Measurements from ENCODE around the gene RIPOR1.
"Not testable (repeated sequence)": the region's sequence is repeated elsewhere in the genome, so short reads cannot be mapped to it uniquely, and the experiment has no call there.

Gene RIPOR1

DNA sequence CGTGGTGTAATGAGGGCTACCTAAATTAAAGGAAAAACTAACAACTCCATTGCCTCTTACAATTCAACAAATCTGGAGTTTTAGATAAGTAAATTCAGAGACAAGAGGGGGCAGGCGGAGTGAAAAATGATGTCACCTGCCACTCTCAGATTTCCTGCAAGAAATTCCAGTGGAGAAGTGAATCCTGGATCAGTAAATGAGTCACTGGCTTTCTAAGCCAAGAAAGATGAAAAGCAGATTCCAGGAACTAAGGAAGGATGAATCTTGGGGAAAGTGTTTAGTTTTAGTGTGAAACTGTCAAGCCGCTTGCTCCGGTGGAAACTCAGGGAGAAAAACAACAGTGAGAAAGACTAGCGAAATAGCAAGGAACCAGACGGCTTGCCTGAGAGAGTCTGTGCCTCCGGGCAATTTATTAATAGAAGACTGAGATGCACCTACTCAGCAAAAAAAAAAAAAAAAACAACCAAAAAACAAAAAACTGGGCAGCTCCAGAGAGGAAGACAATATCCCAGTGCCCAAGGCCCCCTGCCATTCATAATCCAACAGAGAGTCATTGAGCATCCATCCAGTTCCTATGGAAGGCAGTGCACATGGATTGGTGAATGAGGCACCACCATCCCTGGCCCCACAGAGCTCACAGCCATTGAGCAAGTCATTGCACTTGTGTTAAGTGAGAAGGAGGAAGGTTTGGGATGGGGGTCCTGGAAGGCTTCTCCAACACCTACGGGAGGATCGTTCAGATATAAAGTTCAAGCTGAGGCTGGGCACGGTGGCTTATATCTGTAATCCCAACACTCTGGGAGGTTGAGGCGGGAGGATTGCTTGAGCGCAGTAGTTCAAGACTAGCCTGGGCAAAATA is 12.1 kb upstream of the RIPOR1 start:
- no peak for DNase-seq (ENCODE audit: low spot score)

DNA sequence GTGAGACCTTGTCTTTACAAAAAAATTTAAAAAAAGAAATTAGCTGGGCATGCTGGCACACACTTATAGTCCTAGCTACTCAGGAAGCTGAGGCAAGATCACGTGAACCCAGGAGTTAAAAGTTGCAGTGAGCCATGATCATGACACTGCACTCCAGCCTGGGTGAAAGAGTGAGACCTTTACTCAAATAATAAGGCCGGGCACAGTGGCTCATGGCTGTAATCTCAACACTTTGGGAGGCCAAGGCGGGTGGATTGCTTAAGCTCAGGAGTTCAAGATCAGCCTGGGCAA is 11.5 kb upstream of the RIPOR1 start:
- DNase-seq (ENCODE audit: low spot score), result no peak

DNA sequence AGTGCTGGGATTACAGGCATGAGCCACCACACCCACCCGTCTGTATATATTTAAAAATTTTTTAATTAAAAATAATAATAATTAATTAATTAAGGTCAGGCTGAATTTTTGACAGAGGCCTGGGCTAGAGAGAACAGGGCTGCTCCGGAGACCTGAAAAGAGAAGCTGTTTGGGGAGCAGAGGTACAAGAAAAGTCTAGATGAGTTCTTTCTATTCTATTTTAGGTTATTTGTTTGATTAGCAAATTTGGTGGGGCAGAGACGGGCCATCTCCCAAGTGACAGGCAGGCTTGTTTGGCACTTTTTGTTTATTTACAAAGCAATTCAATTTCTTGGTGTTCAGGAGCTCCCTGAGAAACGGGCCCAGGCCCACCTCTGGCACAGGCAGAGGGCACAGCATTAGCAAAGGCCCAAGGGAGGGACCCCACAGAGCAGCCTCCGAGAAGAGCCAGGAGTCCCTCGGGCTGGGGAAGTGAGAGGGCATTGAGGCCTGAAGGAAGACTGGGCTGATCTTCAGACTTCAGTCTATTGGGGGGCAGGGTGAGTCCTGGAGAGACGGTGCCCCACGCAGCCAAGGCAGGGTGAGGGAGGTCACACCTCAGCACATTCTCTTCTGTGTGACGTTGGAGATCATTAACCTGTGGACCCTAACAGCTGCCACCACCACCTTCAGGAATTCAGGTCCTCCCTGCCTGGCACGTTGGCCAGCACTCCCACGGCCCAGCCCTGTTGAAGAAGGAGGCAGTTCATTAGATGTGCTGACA is 10.8 kb upstream of the RIPOR1 start:
- no peak for DNase-seq (ENCODE audit: low spot score)

- no peak for DNase-seq (ENCODE audit: low spot score)
These were observed 10.0 kb upstream of the RIPOR1 start for GRCh38 chr16:67518676-67519075.

DNA sequence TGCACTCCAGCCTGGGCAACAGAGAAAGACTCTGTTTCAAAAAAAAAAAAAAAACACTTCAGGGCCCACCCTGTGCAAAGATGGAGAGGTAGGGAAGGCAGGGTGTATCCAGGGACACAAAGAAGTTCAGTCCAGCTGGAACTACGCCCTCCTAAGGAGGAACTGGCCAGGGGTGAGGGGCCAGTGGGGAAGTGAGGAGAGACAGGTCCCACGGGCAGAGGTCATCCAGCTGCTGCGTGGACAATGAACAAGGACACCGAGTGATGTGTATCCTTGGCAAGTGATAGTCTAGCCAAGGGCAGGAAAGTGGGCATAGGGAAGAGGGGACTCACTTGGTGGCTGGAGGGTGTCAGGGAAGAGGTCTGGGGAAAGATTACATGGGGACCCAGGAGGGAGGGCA is 9.4 kb upstream of the RIPOR1 start:
- no peak for DNase-seq (ENCODE audit: low spot score)

GRCh38 chr16:67521095-67521804 is 7.4 kb upstream of the RIPOR1 start:
- DNase-seq (ENCODE audit: low spot score), result peak; percentile 96

DNA sequence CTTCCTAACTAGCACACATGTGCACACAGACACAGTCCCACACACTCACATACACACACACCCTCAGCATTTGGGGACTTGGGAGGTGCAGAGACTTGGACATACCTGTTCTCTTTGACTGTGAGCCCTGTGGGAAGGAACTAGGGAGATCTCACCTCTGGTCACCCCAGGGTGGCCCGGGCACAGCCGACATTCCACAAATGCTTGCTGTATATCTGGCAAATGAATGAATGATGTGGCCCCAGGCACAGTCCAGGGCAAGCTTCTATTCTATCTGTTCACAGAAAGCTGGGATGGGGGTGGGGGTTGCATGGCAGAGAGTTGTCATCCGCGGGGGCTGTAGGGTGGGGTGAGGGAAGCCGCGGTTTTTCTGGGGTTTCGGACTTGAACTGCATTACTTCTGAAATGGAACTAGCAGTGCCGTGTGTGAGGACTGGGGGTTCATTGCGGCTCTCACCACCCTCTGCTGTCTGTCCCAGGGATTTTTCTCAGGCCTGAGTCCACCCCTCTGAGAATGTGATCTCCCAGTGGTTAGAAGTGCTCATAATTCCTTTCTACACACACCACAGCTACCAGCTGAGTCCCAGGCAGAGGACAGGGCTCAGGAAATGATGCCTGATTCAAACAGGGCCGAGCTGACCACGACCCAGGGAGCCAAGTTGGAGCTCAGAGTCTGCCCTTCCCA is 3.3 kb upstream of the RIPOR1 start:
- DNase-seq (ENCODE audit: low spot score), result peak; percentile 0

DNA sequence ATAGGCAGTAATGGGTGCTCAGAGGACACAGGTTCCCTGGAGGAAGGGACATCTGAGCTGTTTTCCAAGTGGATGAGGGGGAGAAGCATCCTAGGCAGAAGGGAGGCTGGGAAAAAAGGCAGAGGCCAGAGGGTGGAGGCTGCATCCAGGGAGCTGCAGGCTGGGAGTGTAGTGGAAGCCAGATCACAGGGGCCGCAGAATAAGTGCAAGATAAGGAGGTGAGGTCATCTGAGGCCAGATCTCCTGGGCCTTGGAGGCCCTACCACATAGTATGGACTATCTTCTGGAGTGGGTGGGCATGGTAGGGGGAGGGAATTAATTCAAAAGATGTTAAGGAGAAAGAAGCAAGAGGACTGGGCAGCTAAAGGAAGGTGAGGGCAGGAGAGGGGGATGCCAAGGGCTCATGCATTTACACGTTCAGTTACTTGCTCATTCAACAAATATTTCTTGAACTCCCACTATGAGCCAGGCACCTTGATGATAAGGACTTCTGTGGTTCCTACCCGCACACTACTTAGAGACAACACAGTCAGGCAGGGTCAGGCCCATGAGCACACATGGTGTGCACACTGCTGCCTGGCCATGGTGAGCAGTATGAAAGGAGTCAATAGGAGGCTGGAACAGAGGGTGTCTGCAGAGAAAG is 2.4 kb upstream of the RIPOR1 start:
- no peak for DNase-seq (ENCODE audit: low spot score)

DNA sequence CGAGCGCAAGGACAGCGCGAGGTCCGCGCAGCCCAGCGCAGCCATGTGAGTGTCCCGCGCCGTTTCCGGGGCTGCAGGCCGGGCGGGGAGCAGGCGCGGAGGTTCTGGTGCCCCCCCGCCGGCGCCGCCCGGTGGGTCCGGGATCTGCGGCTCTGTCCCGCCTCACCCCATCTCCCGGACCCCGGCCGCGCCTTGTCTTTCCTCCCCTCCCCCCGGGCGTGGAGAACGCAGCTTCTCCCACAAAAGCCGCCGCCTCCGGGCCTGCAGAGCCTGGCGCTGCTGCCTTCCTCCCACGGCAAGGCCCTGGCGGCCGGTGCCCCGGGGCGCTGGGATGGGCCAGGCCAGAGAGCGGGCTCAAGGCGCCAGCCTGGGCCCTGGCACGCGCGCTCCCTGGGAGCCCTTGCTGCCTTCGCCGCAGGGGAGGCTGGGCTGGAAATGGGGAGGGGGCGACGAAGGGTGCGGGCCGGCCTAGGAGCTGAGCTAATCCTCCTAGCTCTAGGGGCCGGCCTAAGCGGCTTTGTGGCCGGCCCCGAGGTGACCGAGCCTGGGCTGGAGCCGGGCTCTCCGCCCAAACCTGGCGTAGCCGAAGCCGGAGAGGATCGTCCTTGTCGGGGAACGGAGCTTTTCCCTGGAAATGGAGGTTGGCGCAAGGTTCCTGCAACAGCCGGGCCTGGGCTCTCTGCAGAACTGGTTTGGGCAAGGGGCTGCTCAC is 397 bp downstream of the RIPOR1 start:
- DNase-seq (ENCODE audit: low spot score), result no peak

DNA sequence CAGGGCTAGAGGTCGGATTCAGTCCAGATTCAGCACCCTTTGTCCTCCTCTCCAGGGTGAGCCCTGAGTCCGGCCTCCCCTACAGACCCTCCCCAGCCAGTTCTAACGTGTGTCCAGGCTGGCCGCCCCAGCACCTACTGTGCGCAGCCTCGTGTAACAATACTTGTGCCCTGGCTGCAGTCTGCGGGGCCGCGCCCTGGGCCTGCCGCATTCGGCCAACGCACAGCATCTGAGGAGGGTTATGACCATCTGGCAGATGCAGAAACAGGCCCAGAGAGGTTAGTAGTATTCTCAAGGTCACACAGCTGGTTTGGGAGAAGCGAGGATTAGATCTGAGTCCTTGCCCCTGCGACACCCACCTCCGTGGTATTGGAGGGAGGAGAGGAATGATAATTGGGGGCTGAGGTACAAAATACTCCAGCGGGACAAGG is 968 bp downstream of the RIPOR1 start:
- no peak for DNase-seq (ENCODE audit: low spot score)

DNA sequence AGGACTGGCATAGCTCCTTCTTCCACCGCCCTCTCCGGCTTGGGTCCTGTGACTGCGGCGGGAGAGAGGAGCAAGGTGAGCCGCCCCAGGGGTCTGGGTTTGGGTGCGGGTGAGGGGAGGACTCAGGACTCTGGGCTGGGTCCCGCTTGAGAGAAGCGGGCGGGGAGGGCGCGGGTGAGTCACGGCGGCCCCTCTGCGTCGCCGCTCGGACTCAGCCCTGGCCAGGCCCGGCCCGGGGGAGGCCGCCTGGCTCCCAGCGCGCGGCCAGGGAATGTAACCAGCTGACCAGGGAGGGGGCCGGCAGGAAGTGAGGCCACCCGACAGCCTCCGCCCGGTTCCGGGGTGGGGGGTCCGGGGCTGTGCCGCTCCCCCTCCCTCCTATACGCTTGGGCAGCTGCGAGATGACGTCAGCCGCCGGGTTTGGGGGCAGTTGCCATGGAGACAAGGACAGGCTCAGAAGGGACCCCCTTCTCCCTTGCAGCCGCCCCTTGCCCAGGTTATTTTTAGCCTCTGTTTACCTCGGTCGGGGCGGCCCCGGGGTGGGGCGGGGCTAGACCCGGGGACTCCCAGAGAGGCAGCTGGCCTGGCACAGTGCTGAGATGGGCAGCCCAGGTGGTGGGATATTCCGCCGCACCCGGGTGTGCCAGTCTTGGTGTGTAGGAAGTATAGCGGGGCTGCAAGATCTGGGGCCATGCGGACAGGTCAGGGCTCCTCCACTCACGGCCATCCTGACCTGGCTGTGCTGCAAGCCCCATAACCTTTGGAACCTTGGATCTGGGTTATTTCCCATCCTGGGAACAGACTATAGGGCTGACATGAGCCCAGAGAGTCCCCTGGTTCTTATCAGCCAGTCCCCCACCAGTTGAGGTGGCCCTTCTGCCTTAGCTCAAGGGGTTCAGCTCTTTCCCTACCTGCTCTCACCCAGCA is 1.6 kb downstream of the RIPOR1 start:
- no peak for DNase-seq (ENCODE audit: low spot score)

GRCh38 chr16:67531247-67531646 is 2.6 kb downstream of the RIPOR1 start:
- DNase-seq (ENCODE audit: low spot score), result no peak

DNA sequence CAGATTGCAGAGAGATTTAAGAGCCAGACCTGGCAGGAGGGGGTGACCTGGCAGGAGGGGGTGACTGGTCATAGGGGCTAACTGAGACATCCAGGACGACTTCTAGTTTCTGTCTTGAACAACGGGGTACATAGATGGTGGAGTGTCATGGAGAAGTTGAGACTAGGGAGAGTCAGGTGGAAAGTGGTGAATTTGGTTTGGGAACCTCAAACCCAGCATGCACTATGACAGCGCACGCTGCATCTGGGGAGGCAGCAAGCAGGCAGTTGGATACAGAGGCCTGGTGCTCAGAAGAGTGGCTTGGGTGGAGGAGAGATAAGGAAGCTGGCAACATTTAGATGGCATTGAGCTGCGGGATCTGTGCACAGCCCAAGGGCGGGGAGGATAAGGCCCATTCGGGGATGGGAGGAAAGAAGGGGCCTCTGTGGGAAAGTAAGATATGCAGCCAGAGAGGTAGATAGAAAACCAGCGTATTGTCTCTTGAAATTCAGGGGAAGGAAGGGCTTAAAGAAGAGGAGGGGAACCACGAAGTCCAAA is 4.5 kb downstream of the RIPOR1 start:
- no peak for DNase-seq (ENCODE audit: low spot score)

DNA sequence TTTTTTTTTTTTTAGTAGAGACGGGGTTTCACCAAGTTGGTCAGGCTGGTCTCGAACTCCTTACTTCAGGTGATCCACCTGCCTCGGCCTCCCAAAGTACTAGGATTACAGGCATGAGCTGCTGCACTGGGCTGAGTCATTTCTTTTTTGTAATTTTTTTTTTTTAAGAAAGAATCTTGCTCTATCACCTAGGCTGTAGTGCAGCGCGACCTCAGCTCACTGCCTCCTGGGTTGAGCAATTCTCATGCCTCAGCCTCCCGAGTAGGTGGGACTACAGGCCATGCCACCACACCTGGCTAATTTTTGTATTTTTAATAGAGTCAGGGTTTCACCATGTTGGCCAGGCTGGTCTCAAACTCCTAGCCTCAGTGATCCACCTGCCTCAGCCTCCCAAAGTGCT is 5.4 kb downstream of the RIPOR1 start:
- DNase-seq (ENCODE audit: low spot score), result not testable (repeated sequence)

- no peak for DNase-seq (ENCODE audit: low spot score)
These were observed 5.8 kb downstream of the RIPOR1 start for GRCh38 chr16:67534431-67534830.

DNA sequence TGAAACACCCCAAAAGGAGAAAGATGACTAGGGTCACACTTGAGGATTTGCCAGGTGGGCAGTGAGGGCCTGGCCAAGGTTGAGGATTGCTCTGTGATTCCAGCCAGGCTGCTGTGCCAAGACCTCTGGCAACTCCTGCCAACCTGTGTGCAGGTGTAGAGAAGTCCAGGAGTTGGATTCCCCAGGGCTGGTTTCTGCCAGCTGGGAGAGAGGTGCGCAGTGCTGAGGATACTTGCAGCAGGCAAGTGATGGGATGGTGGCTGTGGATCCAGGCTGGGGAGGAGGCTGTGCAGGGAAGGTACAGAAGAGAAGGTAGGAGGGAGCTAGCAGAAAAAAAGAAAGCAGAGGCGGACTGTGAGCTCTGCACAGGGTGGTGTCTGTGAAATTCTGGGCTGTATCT is 6.6 kb downstream of the RIPOR1 start:
- no peak for DNase-seq (ENCODE audit: low spot score)

GRCh38 chr16:67537270-67537635 is 8.6 kb downstream of the RIPOR1 start:
- peak; percentile 49 for DNase-seq (ENCODE audit: low spot score)

GRCh38 chr16:67537636-67538591 is 9.3 kb downstream of the RIPOR1 start:
- peak; percentile 75 for DNase-seq (ENCODE audit: low spot score)

- no peak for DNase-seq (ENCODE audit: low spot score)
These were observed 10.1 kb downstream of the RIPOR1 start for GRCh38 chr16:67538666-67539101.

All from CD4-positive, alpha-beta T cell treated with Interleukin-6 at 100 ng/mL for 8 hours (primary cell).